Measurements from ENCODE around the gene SNED1.

SNED1 gene

DNA sequence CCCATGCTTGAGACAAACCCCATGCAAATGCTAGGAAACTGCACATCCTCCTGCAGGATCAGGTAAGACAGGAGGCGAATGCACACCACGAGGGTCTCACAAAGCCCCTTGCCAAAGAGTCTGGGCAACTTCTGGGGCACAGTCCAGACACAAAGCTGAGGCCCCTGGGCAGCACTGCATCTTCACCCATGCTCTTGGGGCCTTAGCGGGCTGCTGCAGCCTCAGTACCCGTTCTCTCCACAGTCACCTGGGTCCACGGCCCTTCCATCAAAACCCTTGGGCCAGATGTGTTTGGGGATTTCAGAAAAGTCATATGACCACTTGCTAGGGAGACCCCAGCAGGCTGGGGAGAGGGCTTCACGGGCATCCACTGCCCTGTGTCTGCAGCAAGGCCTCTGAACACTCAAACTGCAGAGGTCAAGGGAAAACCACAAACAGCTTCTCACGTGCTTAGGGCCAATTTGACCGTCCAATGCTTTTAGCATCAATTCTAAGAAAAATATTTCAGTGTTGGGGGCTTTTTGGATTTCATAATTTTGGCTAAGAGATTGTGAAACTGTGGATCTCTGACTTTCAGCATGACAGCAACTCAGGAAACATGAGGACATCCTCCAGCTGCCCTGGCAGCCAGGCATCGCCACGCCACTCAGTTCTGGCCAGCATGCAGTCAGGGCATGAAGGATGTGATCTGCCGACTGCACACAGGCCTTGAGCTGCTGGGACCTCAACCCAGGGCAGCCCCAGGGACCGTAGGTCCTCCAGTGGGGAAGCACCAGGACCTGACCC, 130.9 kb downstream of the SNED1 start:
- DNase-seq (ENCODE audit: low read depth in 1 of 2, low spot score in 1 of 2): no peak
- no peak for TF ChIP-seq REST (IDR thresholded peaks at IDR 0.05; ENCODE audit: insufficient replicate concordance, low read depth)
- no peak for TF ChIP-seq SPI1 (IDR thresholded peaks at IDR 0.05; ENCODE audit: borderline replicate concordance, low read depth)
- TF ChIP-seq, protein P1, sequence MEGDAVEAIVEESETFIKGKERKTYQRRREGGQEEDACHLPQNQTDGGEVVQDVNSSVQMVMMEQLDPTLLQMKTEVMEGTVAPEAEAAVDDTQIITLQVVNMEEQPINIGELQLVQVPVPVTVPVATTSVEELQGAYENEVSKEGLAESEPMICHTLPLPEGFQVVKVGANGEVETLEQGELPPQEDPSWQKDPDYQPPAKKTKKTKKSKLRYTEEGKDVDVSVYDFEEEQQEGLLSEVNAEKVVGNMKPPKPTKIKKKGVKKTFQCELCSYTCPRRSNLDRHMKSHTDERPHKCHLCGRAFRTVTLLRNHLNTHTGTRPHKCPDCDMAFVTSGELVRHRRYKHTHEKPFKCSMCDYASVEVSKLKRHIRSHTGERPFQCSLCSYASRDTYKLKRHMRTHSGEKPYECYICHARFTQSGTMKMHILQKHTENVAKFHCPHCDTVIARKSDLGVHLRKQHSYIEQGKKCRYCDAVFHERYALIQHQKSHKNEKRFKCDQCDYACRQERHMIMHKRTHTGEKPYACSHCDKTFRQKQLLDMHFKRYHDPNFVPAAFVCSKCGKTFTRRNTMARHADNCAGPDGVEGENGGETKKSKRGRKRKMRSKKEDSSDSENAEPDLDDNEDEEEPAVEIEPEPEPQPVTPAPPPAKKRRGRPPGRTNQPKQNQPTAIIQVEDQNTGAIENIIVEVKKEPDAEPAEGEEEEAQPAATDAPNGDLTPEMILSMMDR (IDR thresholded peaks at IDR 0.05; ENCODE audit: insufficient read depth, low read length): no peak
- no peak for TF ChIP-seq POLR2AphosphoS5 (IDR thresholded peaks at IDR 0.05; ENCODE audit: low read depth)
- no peak for TF ChIP-seq GABPA (IDR thresholded peaks at IDR 0.05; ENCODE audit: low read depth)
- H3K27me3 ChIP-seq (ENCODE audit: insufficient read depth, poor library complexity, severe bottlenecking): no peaks in the 10 kb centered on the region
- no peak overlapping the region for H3K4me3 ChIP-seq (replicated peaks; ENCODE audit: insufficient read depth, low read length)
- no peak overlapping the region for H3K27ac ChIP-seq (replicated peaks)

- Histone ChIP-seq H3K27ac (replicated peaks) (no peak overlapping the region), H3K4me3 (replicated peaks; ENCODE audit: insufficient read depth, low read length) (no peak overlapping the region), H3K27me3 (ENCODE audit: insufficient read depth, poor library complexity, severe bottlenecking) (no peaks in the 10 kb centered on the region)
- TF ChIP-seq, protein P1 (IDR thresholded peaks at IDR 0.05; ENCODE audit: insufficient read depth, low read length): no peak
- no peak for TF ChIP-seq GABPA (IDR thresholded peaks at IDR 0.05; ENCODE audit: low read depth)
- no peak for TF ChIP-seq POLR2AphosphoS5 (IDR thresholded peaks at IDR 0.05; ENCODE audit: low read depth)
- no peak for TF ChIP-seq REST (IDR thresholded peaks at IDR 0.05; ENCODE audit: insufficient replicate concordance, low read depth)
- no peak for TF ChIP-seq SPI1 (IDR thresholded peaks at IDR 0.05; ENCODE audit: borderline replicate concordance, low read depth)
- no peak for DNase-seq (ENCODE audit: low read depth in 1 of 2, low spot score in 1 of 2)
These were observed 131.9 kb downstream of the SNED1 start for GRCh38 chr2:241130316-241130715.

- TF ChIP-seq, protein P1 (IDR thresholded peaks at IDR 0.05; ENCODE audit: insufficient read depth, low read length): no peak
- TF ChIP-seq POLR2AphosphoS5 (IDR thresholded peaks at IDR 0.05; ENCODE audit: low read depth) (no peak), GABPA (IDR thresholded peaks at IDR 0.05; ENCODE audit: low read depth) (no peak), REST (IDR thresholded peaks at IDR 0.05; ENCODE audit: insufficient replicate concordance, low read depth) (no peak), SPI1 (IDR thresholded peaks at IDR 0.05; ENCODE audit: borderline replicate concordance, low read depth) (no peak)
- H3K27ac ChIP-seq (replicated peaks): no peak overlapping the region
- no peaks in the 10 kb centered on the region for H3K27me3 ChIP-seq (ENCODE audit: insufficient read depth, poor library complexity, severe bottlenecking)
- DNase-seq (ENCODE audit: low read depth in 1 of 2, low spot score in 1 of 2): no peak
- no peak overlapping the region for H3K4me3 ChIP-seq (replicated peaks; ENCODE audit: insufficient read depth, low read length)
These were observed 133.1 kb downstream of the SNED1 start for GRCh38 chr2:241131531-241131930.
